CD4-positive, alpha-beta T cell treated with Interleukin-6 at 100 ng/mL for 8 hours (primary cell): Measurements from ENCODE around the gene SOST.
"Not testable (repeated sequence)": the region's sequence is repeated elsewhere in the genome, so short reads cannot be mapped to it uniquely, and the experiment has no call there.

Experiments used
- DNase-seq: peaks from one replicate; pipeline ENCODE4 v3.0.0-alpha.2; 2020; ENCODE audit warnings: mixed read lengths, low spot score

The SOST gene

DNA sequence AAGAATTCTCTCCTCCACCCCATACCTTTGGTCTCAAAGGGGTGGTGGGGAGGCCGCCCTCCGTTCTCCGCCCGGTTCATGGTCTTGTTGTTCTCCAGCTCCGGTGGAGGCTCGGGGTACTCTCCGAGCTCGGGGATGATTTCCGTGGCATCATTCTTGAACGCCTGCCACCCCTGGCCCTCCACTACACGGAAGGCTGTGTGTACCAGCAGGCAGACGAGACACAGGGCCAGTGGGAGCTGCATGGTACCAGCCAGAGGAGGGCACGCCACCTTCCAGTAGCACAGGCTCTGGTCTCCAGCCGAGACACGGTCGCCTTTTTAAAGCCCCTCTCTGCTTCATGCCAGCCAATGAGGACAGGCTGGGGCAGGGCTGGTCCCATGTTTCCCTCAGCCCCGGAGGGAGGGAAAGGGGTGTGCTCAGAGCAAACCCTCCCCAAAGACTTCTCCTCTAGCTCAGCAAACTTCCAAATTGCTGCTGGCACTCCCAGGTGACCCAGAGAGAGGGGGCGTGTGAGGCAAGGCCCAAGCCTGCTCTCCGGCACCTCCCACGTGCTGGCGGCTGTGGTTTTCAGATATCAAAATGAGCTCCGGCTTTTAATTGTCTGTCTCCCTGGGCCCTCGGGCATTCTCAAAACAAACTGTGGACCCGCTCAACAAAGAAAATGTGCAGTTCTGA is at the start of gene SOST:
TSS of gene SOST (minus strand) at position 295 of the 678 bp plus-strand sequence. CDS start at position 245, 50 bp downstream.
- DNase-seq: no peak

DNA sequence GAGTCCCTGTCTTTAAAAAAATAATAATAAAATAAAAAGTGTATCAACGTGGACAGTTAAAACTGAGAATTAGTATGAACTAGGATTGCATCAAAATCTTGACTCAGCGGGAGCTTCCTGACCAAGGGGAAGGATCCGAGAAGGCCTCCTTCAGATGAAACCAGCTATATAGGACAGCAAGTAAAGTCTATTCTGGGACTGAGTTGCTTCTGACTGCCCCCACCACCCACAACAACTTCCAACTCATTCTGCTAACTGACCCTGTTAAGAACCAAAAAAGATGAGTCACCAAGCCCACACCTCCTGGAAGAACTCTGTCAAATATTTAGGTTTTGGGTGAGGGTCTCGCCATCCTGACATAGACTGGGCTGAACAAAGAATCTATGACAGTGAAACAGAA is 49.5 kb upstream of the SOST start:
- no peak for DNase-seq

DNA sequence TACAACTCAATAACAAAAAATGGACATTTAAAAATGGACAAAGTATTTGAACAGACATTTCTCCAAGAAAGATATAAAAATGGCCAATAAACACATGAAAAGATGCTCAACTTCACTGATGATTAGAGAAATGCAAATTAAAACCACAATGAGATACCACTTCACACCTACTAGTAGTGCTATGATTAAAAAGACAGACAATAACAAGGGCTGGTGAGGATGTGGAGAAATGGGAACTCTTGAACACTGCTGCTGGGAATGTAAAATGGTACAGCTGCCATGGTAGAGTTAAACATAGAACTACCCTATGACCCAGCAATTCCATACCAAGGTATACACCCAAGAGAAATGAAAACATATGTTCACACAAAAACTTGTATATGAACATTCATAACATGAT is 46.5 kb upstream of the SOST start:
- no peak for DNase-seq

DNA sequence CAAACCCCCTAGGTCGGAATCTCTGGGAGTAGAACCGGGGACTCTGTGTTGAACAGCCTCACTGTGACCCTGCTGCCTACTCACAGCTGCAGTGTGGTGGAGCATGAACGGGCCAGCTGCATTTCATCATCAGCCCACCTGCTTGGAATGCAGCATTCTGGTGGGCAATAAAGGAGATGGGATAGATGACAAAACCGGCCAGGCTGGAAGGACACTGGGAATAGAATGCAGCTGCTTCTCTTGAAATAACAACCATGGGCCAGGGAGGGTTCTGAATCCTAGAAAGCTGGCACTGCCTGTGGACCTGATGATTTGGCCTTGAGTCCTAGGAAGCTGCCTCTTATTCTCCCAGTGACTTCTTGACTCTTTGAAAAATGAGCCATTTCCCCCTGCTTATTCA is 45.2 kb upstream of the SOST start:
- no peak for DNase-seq

DNA sequence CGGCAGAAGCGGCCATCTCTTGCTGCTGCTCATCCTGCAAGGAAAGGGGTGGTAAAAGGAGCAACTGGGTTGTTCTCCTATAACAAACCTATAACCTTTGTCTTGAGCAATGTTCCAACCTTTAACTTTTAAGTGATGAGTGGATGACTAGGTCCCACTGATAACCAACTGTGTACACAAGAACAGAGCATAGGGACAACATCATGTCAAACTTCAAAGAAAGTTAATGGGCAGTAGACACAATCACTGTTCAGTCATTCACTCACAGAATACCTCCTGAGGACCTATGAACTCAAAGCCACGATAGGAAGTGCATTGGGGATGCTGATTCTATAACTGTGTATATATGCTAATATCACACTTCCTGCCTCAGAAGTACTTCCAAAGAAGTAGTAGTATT is 43.3 kb upstream of the SOST start:
- no peak for DNase-seq

DNA sequence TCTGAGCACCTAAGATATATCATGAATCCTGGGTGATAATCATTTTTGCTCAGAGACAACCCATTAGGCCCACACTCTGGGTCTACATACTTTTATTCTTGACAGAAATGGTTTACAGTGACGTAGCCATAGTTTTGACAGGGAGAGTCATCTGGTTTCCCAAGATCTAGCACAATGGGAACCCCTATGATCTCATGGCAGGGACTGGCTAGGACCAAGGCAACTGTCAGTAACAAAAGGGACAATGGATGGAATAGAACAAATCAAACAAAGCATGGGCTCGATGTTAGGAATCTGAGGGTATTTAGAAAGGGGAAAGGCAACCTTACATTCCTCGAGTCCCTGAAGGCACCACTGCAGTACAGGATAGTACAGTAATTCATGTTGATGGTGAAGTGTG is 42.1 kb upstream of the SOST start:
- no peak for DNase-seq

DNA sequence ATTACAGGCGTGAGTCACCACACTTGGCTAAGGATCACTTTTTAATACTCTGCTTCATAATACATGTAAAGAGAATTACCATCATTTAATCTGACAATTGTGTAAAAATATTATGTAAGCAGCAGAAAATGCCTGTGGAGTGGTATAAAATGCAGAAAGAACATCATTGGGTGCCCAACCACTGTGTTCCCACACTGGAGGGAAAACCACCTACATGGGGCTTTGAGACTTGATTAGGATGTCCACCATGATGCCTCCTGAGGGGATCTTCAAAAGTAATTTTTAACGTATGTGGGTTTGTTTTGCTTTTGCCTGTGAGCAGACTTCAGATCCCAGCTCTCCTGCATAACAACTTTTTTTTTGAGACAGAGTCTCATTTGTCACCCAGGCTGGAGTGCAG is 40.5 kb upstream of the SOST start:
- DNase-seq: no peak

DNA sequence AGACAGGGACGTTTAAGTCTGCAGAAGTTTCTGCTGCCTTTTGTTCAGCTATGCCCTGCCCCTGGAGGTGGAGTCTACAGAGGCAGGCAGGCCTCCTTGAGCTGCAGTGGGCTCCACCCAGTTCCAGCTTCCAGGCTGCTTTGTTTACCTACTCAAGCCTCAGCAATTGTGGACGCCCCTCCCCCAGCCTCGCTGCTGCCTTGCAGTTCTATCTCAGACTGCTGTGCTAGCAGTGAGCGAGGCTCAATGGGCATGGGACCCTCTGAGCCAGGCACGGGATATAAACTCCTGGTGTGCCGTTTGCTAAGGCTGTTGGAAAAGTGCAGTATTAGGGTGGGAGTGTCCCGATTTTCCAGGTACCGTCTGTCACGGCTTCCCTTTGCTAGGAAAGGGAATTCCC is 39.4 kb upstream of the SOST start:
- DNase-seq: not testable (repeated sequence)

DNA sequence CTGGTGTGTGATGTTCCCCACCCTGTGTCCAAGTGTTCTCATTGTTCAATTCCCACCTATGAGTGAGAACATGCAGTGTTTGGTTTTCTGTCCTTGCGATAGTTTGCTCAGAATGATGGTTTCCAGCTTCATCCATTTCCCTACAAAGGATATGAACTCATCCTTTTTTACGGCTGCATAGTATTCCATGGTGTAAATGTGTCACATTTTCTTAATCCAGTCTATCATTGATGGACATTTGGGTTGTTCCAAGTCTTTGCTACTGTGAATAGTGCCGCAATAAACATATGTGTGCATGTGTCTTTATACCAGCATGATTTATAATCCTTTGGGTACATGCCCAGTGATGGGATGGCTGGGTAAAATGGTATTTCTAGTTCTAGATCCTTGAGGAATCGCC is 34.1 kb upstream of the SOST start:
- not testable (repeated sequence) for DNase-seq

DNA sequence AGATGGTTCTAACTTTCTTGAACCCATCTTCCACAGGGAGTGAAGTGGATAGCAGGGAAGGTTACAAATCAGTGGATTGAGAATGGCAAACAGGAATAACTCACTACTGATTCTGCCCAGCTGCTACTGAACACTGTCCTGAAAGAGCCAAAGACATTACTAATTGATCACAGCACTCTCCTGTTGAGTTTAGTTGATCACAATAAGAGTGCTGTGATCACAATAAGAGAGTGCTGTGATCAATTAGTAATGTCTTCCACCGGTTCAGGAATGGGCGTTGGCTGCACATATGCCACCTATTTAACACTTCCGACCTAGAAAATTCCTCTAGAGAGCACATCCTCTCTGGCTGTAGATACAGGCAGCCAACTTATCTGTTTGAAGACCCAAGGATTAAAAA is 33.0 kb upstream of the SOST start:
- no peak for DNase-seq

DNA sequence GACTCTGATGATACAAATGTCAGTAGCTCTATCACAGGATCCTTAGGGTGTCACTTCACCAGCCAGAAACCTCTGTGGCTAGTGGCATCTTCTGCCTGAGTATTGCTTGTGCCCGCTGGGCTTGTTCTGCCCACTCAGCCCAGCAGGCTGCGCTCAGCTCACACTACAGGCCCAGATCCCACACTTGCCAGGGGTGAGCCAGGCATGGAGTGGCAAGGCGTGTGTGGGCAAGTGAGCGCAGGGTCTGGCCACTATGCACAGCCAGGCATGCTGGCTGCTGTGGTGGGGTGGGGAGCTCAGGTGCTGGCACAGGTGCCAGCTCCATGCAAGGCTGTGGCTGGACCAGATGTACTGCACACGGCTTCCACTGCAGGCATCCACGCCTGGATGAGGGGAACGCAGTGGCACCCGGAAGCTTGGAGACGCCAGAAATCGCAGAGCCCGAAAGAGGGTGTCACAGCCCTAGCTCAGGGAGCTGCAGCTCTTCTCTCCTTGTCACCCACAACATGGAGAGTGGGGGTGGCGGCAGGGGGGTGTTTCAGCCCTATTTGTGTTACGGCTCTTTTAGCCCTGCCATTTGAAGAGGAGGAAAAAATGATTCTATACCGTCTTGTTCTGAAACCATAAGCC is 31.8 kb upstream of the SOST start:
- no peak for DNase-seq

DNA sequence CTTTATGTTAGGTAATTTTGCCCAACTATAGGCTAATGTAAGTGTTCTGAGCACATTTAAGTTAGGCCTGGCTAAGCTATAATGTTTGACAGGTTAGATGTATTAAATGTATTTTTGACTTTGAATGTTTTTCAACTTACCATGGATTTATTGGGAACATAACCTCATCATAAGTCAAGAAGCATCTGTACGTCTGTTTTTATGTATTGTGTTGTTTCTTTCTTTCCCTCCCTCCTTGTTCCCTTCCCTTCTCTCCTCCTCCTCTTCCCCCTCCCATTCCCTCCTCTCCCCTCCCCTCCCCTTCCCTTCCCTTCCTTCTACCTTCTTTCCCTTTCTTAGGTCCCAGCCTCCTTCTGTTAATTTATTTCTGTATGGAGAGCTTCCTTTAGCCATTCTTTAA is 30.9 kb upstream of the SOST start:
- DNase-seq: no peak

DNA sequence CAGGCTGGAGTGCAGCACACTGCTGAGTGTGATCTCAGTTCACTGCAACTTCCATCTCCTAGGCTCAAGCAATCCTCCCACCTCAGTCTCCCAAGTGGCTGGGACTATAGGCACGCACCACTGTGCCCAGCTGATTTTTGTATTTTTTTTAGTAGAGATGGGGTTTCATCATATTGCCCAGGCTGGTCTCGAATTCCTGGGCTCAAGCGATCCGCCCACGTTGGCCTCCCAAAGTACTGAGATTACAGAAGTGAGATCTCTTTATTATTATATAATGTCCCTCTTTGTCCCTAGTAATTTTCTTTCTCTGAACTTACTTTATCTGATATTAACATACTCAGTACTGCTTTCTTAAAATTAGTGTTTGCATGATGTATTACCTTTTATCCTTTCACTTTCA is 29.9 kb upstream of the SOST start:
- no peak for DNase-seq

DNA sequence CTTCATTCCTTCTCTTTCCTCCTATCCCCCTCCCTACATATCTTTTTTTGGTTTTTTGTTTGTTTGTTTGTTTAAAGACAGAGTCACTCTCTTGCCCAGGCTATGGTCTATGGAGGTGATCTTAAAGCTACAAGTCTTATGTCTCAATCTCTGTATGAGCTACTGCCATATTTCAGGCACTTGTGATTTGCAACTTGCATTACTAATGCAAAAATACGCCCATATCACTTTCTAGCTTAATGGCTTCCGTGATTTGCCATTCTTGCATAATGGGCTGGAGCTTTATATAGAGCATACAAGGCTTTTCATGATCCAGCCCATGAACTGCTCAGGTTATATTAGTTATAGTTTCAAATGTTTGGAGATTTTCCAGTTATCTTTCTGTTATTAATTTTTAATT is 29.1 kb upstream of the SOST start:
- no peak for DNase-seq

DNA sequence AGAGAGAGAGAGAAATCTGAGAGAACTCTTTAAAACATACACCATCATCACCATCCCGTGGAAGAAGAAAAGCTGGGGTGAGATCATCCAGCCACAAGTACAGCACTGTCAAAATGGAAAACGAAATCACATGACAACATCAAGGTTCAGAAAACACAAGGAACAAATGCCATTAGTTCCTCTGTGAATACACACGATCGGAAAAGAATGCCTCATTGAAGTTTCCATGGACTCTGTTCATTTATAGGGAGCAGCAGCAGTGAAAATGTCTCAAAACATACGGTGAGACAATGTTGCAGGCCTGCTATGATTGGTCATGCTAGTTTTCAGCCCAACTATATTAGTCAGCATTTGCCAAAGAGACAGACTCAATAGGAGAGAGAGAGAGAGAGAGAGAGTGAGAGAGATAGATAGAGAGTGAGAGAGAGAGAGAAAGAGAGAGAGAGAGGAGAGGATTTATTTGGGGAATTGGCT is 26.1 kb upstream of the SOST start:
- no peak for DNase-seq

DNA sequence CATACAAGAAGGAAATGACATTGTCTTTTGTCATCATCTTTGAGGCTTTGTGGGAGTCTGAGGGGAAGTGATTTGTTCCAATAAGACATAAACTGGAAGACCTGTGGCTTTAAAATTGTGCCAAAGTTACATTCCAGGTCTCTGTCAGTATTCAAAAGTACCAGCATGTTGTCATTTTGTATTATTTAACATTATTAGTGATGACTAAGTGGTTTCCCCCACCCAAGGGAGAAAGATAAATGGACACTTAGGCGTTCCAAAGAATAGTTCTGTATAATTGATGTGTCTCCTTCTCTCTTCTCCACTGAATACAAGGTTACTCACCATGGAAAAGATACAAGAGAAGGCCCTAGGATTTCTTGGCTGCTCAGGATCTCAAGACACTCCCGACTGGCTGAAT is 25.5 kb upstream of the SOST start:
- no peak for DNase-seq

DNA sequence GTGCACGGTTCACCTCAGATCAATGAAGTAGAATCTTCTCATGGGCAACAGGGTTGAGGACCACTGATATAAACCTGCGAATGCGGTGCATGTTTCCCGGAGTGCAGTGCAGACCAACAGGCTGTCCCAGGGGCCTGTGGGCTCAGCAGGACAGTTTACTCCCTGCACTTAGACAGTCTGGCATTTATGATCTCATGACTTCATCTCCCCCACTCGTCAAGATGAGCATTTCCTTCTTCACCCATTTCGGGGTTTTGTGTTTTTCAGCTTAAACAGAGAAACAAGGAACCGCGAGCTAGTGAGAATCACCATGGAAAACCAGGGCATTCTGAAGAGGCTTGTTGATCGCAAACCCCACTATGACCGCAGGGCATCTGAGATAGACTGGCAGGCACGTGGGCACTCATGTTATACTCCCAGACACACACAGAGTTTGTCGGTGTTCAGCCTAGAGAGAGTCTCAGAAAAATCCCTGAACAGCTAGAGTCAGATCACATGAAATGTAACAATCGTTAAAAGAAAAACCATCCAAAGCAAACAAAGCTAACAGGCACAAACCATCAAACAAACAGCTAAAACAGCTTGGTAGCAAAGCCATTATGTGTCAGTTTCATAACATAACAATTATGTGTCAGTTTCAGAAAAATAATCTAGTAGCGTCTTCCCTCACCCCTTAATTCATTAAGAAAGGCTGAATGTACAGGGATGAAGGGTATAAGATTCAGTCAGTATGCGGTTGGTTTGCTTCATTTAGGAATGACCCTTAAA is 24.5 kb upstream of the SOST start:
- DNase-seq: no peak

DNA sequence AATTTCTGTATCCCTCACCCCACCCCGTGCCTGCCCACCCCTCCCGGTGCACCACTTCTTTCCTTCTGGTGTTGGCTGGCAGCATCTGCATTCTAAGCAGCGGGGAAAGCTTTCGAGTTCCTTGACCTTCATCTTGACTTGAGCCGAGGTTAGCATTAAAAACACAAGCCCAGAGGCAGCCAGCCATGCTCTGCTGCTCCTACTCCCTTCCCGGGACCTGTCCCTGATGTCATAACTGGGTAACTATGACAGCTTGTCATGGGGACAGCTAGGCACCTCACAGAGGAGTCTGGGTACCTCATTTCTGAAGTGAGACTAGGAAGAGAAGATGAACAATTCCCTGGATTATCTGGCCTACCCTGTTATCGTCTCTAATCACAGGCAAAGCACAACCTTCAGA is 21.5 kb upstream of the SOST start, which contains the start of gene CFAP97D1:
TSS of gene CFAP97D1 (plus strand) at position 301 of the 400 bp plus-strand sequence. CDS start at position 329, 28 bp downstream.
- DNase-seq: no peak

DNA sequence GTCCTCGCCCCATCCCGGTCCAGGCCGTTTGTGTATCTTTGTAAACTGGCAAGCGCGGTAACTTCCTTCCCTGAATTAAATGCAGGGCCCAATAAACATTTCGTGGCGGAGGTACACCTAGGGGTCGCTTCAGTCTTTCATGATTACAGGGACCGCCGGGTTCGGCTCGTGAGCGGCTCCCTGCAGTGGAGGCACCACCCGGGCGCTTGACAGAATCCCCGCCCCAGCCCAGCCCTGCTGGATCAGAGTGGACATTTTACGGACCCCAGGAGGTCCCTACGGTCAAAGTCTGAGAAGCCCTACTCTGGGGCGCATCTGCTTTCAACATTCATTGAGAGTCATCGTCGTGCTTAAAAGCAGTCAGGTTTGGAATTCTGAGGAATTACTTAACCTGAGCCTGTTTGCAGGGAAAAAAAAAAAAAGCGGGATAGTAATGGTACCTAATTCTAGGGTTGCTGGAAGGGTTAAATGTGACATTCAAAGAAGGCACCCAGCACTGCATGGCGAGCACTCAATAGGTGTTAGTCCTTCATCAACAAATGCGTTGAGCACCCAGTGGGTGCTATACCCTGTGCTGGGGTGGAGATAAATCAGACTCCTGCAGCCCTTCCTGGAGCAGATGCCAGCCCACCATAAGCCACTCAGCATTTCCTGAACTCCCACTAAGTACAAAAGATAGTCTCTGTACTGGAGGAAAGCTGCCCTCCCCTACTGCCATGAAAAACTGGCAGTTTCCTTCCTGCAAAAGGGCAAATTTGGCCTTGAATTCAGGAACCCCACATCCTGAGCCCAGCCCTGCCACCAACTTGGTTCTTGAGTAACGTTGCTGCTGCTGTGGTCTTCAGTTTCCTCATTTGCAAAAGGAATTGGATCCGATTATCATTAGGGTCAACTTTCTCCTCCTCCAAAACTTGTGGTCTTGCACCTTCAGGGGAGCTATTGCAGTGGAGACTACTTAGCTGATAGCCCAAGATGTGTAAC is 20.8 kb upstream of the SOST start:
- DNase-seq: no peak

DNA sequence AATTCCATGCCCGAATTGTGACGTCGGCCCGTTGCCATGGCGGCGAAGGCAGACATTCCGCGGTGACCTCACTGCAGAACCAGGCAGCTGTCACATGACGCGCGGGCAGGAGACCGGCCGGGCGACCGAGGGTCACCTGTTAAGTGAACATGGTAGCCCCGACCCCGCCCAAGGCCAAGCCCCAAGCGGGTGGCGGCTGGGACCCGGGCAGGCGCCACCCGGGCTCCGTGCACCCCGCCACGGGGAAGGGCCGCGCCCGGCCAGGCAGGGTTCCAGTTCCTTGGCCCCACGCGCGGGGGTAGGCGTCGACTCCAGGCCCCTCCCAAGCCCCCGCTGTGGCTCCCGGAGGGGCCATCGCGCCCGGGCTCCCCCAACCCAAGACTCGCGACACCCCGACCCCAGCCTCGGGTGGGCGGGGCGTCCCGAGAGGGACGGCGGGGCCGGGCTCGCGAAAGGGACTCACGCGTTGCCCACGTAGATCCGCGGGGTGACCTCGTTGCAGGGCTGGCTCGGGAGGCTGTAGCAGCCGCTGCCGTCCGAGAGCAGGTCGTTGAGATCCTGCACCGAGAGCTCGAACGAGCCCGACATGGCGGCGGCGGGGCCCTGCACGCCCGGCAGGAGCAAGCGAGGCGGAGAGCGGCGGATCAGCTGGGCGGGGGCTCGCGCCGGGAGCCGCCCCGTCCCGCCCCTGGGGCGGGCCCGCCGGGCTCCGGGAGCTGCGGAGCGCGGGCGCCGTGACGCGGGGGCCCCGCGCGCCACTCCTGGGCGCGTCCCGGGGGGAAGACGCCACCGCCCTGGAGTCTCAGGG is 19.9 kb upstream of the SOST start, which contains the start of gene DUSP3:
TSS of gene DUSP3 (minus strand) at position 641 of the 808 bp plus-strand sequence. CDS start at position 588, 53 bp downstream.
- peak; percentile 63 for DNase-seq
